ENCODE data around the gene KIF5A. TPM values are rescaled to one million over a fixed set of nuclear protein-coding genes. Genes with fewer than 3 reads are reported as not detected.

KIF5A gene
- total and polyA plus RNA-seq, 2 of the 13 experiments (the other 11 are each of a cell fraction or from before 2014, with no cell fraction given) = 1.6 to 11.9 TPM

DNA sequence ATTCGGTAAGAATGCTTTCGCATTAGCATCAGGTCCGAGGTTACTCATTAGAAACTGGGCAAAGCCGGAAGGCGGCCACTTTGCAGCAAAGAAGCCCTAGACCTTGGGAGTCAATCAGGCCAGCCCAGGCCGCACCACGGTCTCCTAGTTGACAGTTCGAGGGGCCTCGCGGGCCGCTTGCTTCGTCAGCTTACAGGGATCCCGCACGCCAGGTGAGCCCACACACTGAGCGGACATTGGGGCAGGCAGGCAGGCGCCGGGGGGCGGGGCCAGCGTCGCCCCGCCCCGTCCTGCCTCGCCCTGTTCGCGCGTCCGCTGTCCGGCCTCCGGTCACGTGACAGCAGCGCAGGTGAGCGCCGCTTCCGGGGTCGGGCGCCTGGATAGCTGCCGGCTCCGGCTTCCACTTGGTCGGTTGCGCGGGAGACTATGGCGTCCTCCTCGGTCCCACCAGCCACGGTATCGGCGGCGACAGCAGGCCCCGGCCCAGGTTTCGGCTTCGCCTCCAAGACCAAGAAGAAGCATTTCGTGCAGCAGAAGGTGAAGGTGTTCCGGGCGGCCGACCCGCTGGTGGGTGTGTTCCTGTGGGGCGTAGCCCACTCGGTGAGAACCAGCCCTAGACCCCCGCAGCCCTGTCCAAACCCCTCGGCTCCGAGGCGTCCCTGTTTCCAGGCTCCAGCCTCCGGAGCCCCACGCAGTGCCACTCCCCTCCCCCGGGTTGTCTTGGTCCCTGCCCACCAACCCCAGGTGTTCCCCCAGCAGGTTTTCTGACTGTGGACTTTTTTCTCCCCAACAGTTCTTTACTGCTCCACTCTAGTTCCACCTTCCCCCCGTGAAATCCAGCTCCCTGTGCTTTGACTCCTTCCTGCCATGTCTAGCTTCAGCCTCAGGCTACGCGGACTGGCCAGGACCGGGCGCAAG, 41.3 kb downstream of the KIF5A start, which contains the start of gene PIP4K2C (continued):
- TF ChIP-seq, protein P1, sequence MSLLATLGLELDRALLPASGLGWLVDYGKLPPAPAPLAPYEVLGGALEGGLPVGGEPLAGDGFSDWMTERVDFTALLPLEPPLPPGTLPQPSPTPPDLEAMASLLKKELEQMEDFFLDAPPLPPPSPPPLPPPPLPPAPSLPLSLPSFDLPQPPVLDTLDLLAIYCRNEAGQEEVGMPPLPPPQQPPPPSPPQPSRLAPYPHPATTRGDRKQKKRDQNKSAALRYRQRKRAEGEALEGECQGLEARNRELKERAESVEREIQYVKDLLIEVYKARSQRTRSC (CRISPR knock-in tag; IDR thresholded peaks at IDR 0.05; ENCODE audit: low read depth) = 0 out of 2 replicates have a peak, but pooled peaks have one; percentile 28
- TF ChIP-seq ZGPAT (CRISPR knock-in tag; IDR thresholded peaks at IDR 0.05) (peak; percentile 72), SRSF9 (IDR thresholded peaks at IDR 0.05; ENCODE audit: borderline replicate concordance, insufficient read depth, low read depth, low read length, poor library complexity, severe bottlenecking) (no peak), GABPB1 (CRISPR knock-in tag; IDR thresholded peaks at IDR 0.05) (peak; percentile 91), TSC22D2 (CRISPR knock-in tag; IDR thresholded peaks at IDR 0.05; ENCODE audit: borderline replicate concordance) (no peak), ZNF138 (CRISPR knock-in tag; IDR thresholded peaks at IDR 0.05; ENCODE audit: low read depth) (no peak), ZNF235 (CRISPR knock-in tag; IDR thresholded peaks at IDR 0.05; ENCODE audit: borderline replicate concordance) (peak; percentile 87; the same call in 1 of the 2 replicates), ZFP36L1 (CRISPR knock-in tag; IDR thresholded peaks at IDR 0.05) (no peak), MEF2D (CRISPR knock-in tag; IDR thresholded peaks at IDR 0.05) (no peak), ZNF746 (CRISPR knock-in tag; IDR thresholded peaks at IDR 0.05) (no peak), TBX3 (IDR thresholded peaks at IDR 0.05; ENCODE audit: borderline replicate concordance) (no peak), ZNF678 (CRISPR knock-in tag; IDR thresholded peaks at IDR 0.05) (no peak)
- TF ChIP-seq, protein P2, sequence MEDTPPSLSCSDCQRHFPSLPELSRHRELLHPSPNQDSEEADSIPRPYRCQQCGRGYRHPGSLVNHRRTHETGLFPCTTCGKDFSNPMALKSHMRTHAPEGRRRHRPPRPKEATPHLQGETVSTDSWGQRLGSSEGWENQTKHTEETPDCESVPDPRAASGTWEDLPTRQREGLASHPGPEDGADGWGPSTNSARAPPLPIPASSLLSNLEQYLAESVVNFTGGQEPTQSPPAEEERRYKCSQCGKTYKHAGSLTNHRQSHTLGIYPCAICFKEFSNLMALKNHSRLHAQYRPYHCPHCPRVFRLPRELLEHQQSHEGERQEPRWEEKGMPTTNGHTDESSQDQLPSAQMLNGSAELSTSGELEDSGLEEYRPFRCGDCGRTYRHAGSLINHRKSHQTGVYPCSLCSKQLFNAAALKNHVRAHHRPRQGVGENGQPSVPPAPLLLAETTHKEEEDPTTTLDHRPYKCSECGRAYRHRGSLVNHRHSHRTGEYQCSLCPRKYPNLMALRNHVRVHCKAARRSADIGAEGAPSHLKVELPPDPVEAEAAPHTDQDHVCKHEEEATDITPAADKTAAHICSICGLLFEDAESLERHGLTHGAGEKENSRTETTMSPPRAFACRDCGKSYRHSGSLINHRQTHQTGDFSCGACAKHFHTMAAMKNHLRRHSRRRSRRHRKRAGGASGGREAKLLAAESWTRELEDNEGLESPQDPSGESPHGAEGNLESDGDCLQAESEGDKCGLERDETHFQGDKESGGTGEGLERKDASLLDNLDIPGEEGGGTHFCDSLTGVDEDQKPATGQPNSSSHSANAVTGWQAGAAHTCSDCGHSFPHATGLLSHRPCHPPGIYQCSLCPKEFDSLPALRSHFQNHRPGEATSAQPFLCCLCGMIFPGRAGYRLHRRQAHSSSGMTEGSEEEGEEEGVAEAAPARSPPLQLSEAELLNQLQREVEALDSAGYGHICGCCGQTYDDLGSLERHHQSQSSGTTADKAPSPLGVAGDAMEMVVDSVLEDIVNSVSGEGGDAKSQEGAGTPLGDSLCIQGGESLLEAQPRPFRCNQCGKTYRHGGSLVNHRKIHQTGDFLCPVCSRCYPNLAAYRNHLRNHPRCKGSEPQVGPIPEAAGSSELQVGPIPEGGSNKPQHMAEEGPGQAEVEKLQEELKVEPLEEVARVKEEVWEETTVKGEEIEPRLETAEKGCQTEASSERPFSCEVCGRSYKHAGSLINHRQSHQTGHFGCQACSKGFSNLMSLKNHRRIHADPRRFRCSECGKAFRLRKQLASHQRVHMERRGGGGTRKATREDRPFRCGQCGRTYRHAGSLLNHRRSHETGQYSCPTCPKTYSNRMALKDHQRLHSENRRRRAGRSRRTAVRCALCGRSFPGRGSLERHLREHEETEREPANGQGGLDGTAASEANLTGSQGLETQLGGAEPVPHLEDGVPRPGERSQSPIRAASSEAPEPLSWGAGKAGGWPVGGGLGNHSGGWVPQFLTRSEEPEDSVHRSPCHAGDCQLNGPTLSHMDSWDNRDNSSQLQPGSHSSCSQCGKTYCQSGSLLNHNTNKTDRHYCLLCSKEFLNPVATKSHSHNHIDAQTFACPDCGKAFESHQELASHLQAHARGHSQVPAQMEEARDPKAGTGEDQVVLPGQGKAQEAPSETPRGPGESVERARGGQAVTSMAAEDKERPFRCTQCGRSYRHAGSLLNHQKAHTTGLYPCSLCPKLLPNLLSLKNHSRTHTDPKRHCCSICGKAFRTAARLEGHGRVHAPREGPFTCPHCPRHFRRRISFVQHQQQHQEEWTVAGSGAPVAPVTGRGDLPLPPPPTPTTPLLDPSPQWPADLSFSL (CRISPR knock-in tag; IDR thresholded peaks at IDR 0.05) = no peak
- TF ChIP-seq, protein P3, sequence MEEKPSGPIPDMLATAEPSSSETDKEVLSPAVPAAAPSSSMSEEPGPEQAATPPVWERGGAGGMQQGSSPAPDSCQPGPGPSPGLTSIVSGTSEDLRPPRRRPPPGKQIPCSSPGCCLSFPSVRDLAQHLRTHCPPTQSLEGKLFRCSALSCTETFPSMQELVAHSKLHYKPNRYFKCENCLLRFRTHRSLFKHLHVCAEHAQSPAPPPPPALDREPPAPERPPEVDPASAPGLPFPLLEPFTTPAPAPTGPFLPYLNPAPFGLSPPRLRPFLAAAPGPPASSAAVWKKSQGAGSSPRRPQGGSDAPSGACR (CRISPR knock-in tag; IDR thresholded peaks at IDR 0.05) = 0 out of 2 replicates have a peak, but pooled peaks have one; percentile 37
